ENCODE data around the gene IP6K3.

IP6K3 gene

GRCh38 chr6:33723371-33724085, 23.2 kb downstream of the IP6K3 start:
- no peak for DNase-seq (ENCODE audit: low read depth, low spot score)

- DNase-seq (ENCODE audit: low read depth, low spot score), result no peak
Measured at GRCh38 chr6:33722103-33722623, 24.5 kb downstream of the IP6K3 start.

GRCh38 chr6:33721508-33721907, 25.2 kb downstream of the IP6K3 start:
- DNase-seq (ENCODE audit: low read depth, low spot score), result no peak

GRCh38 chr6:33720998-33721397, 25.7 kb downstream of the IP6K3 start:
- no peak for DNase-seq (ENCODE audit: low read depth, low spot score)

- DNase-seq (ENCODE audit: low read depth, low spot score), result no peak
Measured at GRCh38 chr6:33719326-33719987, 27.2 kb downstream of the IP6K3 start.

- no peak for DNase-seq (ENCODE audit: low read depth, low spot score)
Measured at GRCh38 chr6:33718713-33719112, 28.0 kb downstream of the IP6K3 start.

- DNase-seq (ENCODE audit: low read depth, low spot score), result no peak
Measured at GRCh38 chr6:33717934-33718455, 28.7 kb downstream of the IP6K3 start.

- no peak for DNase-seq (ENCODE audit: low read depth, low spot score)
Measured at GRCh38 chr6:33716890-33717632, 29.6 kb downstream of the IP6K3 start.

- DNase-seq (ENCODE audit: low read depth, low spot score), result no peak
Measured at GRCh38 chr6:33716379-33716778, 30.3 kb downstream of the IP6K3 start.

GRCh38 chr6:33714385-33715040, 32.2 kb downstream of the IP6K3 start:
- DNase-seq (ENCODE audit: low read depth, low spot score), result no peak

GRCh38 chr6:33713786-33714185, 32.9 kb downstream of the IP6K3 start:
- no peak for DNase-seq (ENCODE audit: low read depth, low spot score)

- no peak for DNase-seq (ENCODE audit: low read depth, low spot score)
Measured at GRCh38 chr6:33712914-33713313, 33.8 kb downstream of the IP6K3 start.

- peak; percentile 88 for DNase-seq (ENCODE audit: low read depth, low spot score)
Measured at GRCh38 chr6:33711140-33712129, 35.3 kb downstream of the IP6K3 start, which contains the start of gene UQCC2. TSS of gene UQCC2 (minus strand) at chr6:33711700. CDS start at chr6:33711686, 14 bp downstream.

GRCh38 chr6:33710296-33711121, 36.2 kb downstream of the IP6K3 start:
- DNase-seq (ENCODE audit: low read depth, low spot score), result no peak

- no peak for DNase-seq (ENCODE audit: low read depth, low spot score)
Measured at GRCh38 chr6:33709605-33710295, 37.0 kb downstream of the IP6K3 start.

GRCh38 chr6:33708516-33709204, 38.0 kb downstream of the IP6K3 start:
- DNase-seq (ENCODE audit: low read depth, low spot score), result no peak

- DNase-seq (ENCODE audit: low read depth, low spot score), result no peak
Measured at GRCh38 chr6:33707771-33708170, 38.9 kb downstream of the IP6K3 start.
